GM23248 (cell line): ENCODE results near the gene ZNF697.

Experiments
- EZH2 ChIP-seq: fragments of 200-600 bp; sonication (generic); IDR thresholded peaks from 2 replicates; pipeline ENCODE4 v1.6.1; 2018; ENCODE audit warnings: antibody characterized with exemption, mild to moderate bottlenecking; ENCODE audit not compliant: insufficient read depth, poor library complexity, severe bottlenecking
- EZH2phosphoT487 ChIP-seq: fragments of 200-600 bp; sonication (generic); IDR thresholded peaks from 2 replicates; pipeline ENCODE4 v1.6.1; 2018; ENCODE audit warnings: antibody characterized with exemption, moderate library complexity, mild to moderate bottlenecking, low read depth; ENCODE audit not compliant: insufficient read depth

GRCh38 chr1:119646521-119647227 lies 1.4 kb downstream of the ZNF697 start:
- TF ChIP-seq EZH2 (no peak), EZH2phosphoT487 (no peak)
